ENCODE measurements around the gene MLNR.

MLNR gene

GRCh38 chr13:49225223-49226042 is 5.3 kb downstream of the MLNR start:
- H3K27ac ChIP-seq = no peak overlapping the region

GRCh38 chr13:49226613-49227012 is 6.5 kb downstream of the MLNR start:
- Histone ChIP-seq H3K4me3 (no peak overlapping the region), H3K27ac (no peak overlapping the region)

More at GRCh38 chr13:49225223-49226042, 5.3 kb downstream of the MLNR start:
- no peak overlapping the region for H3K4me3 ChIP-seq

- Histone ChIP-seq H3K27ac (no peak overlapping the region), H3K4me3 (no peak overlapping the region)
These were observed 14.6 kb downstream of the MLNR start for GRCh38 chr13:49234741-49235140.

- Histone ChIP-seq H3K27ac (no peak overlapping the region), H3K4me3 (no peak overlapping the region)
These were observed 15.8 kb downstream of the MLNR start for GRCh38 chr13:49235856-49236431.

- Histone ChIP-seq H3K27ac (no peak overlapping the region), H3K4me3 (no peak overlapping the region)
These were observed 18.5 kb downstream of the MLNR start for GRCh38 chr13:49238621-49239020.

GRCh38 chr13:49240017-49240416 is 19.9 kb downstream of the MLNR start:
- H3K4me3 ChIP-seq = no peak overlapping the region

GRCh38 chr13:49241296-49241695 is 21.2 kb downstream of the MLNR start:
- Histone ChIP-seq H3K4me3 (no peak overlapping the region), H3K27ac (no peak overlapping the region)

More at GRCh38 chr13:49240017-49240416, 19.9 kb downstream of the MLNR start:
- no peak overlapping the region for H3K27ac ChIP-seq

GRCh38 chr13:49245101-49245500 is 25.0 kb downstream of the MLNR start:
- Histone ChIP-seq H3K27ac (no peak overlapping the region), H3K4me3 (no peak overlapping the region)

- peak overlapping the region; percentile 84 to 99 (median 91) for H3K4me3 ChIP-seq
- H3K27ac ChIP-seq = peak overlapping the region in 20 of 21 experiments; percentile 78 to 92 (median 85)
These were observed 26.9 kb downstream of the MLNR start for GRCh38 chr13:49246850-49247642.

- Histone ChIP-seq H3K4me3 (peak within 1 kb of the TSS; percentile 84 to 99 (median 91)), H3K27ac (peak within 1 kb of the TSS in 20 of 21 experiments; percentile 78 to 92 (median 85))
These were observed 27.8 kb downstream of the MLNR start, which contains the start of gene CDADC1 for GRCh38 chr13:49247643-49248621. CDADC1 (plus strand) TSS chr13:49247925; CDS start chr13:49248038, 113 bp downstream.

GRCh38 chr13:49248622-49249002 is 28.5 kb downstream of the MLNR start:
- Histone ChIP-seq H3K4me3 (peak overlapping the region; percentile 84 to 99 (median 91)), H3K27ac (peak overlapping the region in 19 of 21 experiments; percentile 78 to 92 (median 85))

- Histone ChIP-seq H3K27ac (no peak overlapping the region), H3K4me3 (no peak overlapping the region)
These were observed 31.2 kb downstream of the MLNR start for GRCh38 chr13:49251326-49251725.

GRCh38 chr13:49253310-49253709 is 33.2 kb downstream of the MLNR start:
- H3K4me3 ChIP-seq = no peak overlapping the region
- H3K27ac ChIP-seq = no peak overlapping the region

GRCh38 chr13:49254007-49254406 is 33.9 kb downstream of the MLNR start:
- H3K27ac ChIP-seq = no peak overlapping the region

GRCh38 chr13:49256841-49257240 is 36.7 kb downstream of the MLNR start:
- Histone ChIP-seq H3K4me3 (no peak overlapping the region), H3K27ac (peak overlapping the region in 1 of 21 experiments; percentile 49)

More at GRCh38 chr13:49254007-49254406, 33.9 kb downstream of the MLNR start:
- no peak overlapping the region for H3K4me3 ChIP-seq

- Histone ChIP-seq H3K27ac (peak overlapping the region in 11 of 21 experiments; percentile 10 to 70 (median 49)), H3K4me3 (peak overlapping the region in 5 of 7 experiments; percentile 8 to 19 (median 16))
These were observed 38.1 kb downstream of the MLNR start for GRCh38 chr13:49258089-49258796.

GRCh38 chr13:49259586-49259985 is 39.4 kb downstream of the MLNR start:
- Histone ChIP-seq H3K4me3 (no peak overlapping the region), H3K27ac (no peak overlapping the region)

- no peak overlapping the region for H3K27ac ChIP-seq
- no peak overlapping the region for H3K4me3 ChIP-seq
These were observed 42.5 kb downstream of the MLNR start for GRCh38 chr13:49262634-49263033.
